ENCODE measurements around the gene CISTR.
"Not testable (repeated sequence)": the region's sequence is repeated elsewhere in the genome, so short reads cannot be mapped to it uniquely, and the experiment has no call there.

Gene CISTR

DNA sequence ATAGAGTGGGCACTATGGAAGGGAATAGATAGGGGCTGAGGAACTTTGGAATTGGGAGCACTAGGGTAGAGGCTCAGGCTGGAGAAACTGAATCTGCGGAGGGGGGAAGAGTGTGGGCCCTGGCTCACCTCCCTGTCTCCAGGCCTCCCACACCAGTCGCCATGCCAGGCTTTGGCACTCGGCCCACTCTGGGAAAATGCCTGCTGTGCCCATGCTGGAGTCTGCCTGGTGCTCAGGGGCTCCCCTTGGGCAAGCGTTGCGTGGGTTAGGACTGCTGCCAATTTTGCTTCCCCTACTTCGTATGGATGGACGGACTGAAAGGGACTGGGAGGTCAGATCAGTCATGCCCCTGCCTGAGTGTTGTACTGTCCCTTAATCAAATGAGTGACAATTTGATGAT lies 34.6 kb upstream of the CISTR start:
- H3K4me3 ChIP-seq (ENCODE audit: low read length), result no peak overlapping the region
- TF ChIP-seq, protein P1, sequence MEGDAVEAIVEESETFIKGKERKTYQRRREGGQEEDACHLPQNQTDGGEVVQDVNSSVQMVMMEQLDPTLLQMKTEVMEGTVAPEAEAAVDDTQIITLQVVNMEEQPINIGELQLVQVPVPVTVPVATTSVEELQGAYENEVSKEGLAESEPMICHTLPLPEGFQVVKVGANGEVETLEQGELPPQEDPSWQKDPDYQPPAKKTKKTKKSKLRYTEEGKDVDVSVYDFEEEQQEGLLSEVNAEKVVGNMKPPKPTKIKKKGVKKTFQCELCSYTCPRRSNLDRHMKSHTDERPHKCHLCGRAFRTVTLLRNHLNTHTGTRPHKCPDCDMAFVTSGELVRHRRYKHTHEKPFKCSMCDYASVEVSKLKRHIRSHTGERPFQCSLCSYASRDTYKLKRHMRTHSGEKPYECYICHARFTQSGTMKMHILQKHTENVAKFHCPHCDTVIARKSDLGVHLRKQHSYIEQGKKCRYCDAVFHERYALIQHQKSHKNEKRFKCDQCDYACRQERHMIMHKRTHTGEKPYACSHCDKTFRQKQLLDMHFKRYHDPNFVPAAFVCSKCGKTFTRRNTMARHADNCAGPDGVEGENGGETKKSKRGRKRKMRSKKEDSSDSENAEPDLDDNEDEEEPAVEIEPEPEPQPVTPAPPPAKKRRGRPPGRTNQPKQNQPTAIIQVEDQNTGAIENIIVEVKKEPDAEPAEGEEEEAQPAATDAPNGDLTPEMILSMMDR (conservative IDR thresholded peaks at IDR 0.05; ENCODE audit: low read length), result no peak
- no peak for DNase-seq (ENCODE audit: low read depth)

DNA sequence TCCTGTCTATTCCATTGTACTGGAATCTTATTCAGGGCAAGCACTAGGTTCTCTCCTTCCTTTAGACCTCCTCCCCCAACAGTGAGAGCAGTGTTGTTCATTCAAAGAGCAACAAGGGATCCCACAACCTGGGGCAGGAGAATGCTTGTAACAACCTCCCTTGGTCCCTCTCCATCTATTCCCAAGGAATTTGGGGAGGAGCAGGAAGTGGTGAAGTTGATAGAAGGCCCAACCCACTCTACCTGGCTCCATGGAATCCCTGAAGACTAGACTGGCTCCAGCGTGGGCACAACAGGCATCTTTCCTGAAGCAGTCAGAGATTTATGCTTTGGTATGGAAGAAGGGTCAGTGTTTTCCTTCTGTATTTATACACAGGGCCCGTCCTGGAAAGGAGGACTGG lies 33.4 kb upstream of the CISTR start:
- TF ChIP-seq, protein P1 (conservative IDR thresholded peaks at IDR 0.05; ENCODE audit: low read length), result no peak
- no peak overlapping the region for H3K4me3 ChIP-seq (ENCODE audit: low read length)
- no peak for DNase-seq (ENCODE audit: low read depth)

DNA sequence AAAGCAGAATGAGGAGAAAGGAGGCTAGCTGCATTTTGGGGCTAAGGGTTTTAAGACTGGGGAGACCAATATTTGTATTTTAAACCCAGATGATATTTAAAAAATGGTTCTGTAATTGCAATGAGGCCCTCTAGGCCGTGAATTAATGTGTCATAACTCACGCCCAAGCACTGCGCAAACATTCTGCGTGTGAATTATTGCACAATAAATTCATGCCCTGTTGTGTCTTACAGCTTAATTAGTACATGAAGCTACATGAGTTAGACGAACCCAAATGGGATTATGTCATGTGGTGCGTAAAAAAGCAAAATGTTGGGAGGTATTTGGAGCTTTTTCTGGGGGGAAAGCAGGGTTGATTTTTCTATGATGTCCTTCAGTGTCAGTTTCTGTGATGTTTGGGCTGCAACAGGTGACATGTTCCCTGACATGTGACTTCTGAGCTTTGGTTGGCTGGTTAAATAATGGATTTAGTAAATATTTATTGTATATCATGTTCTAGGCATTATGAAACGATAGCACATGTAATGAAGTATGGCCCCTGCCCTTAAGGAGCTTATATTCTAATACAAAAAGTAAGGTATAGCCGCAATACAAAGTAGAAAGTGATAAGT lies 30.4 kb upstream of the CISTR start:
- no peak overlapping the region for H3K4me3 ChIP-seq (ENCODE audit: low read length)
- TF ChIP-seq, protein P1 (conservative IDR thresholded peaks at IDR 0.05; ENCODE audit: low read length), result no peak
- no peak for DNase-seq (ENCODE audit: low read depth)

DNA sequence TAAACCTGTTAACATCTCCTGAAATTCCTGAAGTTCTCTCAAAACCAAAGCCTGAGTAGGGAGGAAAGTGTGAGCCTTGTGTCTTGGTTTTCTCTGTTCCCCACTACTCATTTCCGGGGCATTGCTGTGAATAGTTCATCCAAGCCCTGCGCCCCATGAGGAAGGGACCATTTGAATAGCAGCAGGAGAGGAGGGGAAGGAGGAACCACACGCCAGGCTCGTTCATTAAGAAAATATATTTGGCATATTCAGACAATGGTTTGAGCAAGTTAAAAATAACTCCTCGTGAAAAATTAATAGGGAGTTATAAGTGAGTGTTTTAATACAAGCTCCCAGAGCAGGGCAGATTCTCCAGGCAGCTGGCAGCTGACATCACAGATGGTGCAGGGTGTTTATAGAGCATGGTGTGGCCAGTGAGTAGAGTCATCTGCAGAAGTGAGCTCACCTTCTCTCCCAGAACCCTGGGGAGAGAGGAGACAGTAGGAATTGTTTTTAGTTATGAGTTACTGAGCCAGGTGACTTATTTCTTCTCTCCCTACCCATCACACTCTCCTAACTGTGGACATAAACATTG lies 29.5 kb upstream of the CISTR start:
- no peak for DNase-seq (ENCODE audit: low read depth)
- TF ChIP-seq, protein P1 (conservative IDR thresholded peaks at IDR 0.05; ENCODE audit: low read length), result no peak
- H3K4me3 ChIP-seq (ENCODE audit: low read length), result no peak overlapping the region

DNA sequence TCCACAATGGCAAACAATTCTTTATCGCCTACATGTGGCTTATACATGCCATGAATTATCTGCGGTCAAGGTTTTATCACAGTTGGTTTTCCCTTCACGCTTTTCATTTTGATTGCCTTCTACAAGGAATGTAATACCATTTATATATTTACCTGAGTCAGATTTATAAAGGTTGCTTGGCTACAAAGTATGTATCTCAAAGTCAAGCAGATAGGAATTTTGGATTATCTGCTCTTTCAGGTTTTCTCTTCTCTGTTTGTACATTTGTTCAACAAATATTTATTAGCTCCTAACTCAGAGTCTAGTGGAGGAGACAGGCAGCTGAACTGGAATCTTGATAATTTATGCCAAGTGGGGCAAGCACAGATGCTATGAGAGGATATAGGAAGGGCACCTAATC lies 28.5 kb upstream of the CISTR start:
- TF ChIP-seq, protein P1 (conservative IDR thresholded peaks at IDR 0.05; ENCODE audit: low read length), result no peak
- no peak overlapping the region for H3K4me3 ChIP-seq (ENCODE audit: low read length)
- no peak for DNase-seq (ENCODE audit: low read depth)

DNA sequence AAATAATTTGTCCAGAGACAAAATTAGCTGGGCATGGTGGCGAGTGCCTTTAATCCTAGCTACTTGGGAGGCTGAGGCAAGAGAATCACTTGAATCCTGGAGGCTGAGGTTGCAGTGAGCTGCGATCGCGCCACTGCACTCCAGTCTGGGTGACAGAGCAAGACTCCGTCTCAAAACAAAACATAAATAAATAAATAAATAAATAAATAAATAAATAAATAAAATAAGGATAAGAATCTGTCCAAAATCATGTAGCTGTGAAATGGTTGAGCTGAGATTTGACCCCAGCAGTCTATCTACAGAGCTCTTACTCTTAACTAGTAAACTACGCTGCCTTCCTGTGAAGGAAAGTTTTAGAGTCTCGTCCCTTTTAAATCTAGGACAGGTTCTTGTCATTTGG lies 27.9 kb upstream of the CISTR start:
- DNase-seq (ENCODE audit: low read depth); H3K4me3 ChIP-seq (ENCODE audit: low read length): not testable (repeated sequence)

DNA sequence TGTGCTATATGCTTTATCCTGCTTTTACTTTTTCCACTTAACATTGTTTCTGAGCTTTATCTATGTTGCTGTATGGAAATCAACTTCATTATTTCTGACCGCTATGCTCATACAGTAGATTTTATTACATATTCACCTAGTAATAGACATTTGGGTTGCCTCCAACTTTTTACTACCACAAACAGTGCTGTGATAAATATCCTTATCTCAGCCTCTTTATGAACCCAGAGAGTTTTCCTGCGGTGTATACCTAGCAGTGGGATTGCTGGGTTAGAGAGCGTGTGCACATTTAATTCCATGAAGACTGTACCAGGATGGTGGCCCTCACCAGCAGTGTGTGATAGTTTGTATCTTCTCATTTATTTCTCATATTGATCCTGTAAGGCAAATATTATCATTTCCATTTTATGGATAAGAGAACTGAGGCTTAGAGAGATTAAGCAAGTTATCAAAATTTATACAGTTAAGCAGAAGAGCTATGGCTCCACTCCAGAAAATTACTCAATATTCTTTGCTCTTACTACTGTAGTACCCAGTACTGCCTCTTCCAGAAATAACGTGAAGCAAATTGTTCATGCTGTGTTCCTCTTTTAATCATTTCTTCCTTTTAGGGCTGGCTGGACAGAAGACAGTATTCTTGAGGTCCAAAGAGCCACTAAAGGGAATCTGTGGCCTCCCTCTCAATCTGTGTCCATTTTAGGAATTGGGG lies 26.3 kb upstream of the CISTR start:
- peak; percentile 22 for DNase-seq (ENCODE audit: low read depth)
- TF ChIP-seq, protein P1 (conservative IDR thresholded peaks at IDR 0.05; ENCODE audit: low read length), result no peak; the same call in 1 of the 2 replicates
- H3K4me3 ChIP-seq (ENCODE audit: low read length), result no peak overlapping the region
